AG04449 (cell line): ENCODE measurements around the gene KCNMA1.

Experiments used
- CTCF ChIA-PET: fragments of 350-600 bp; formaldehyde crosslinking; extraction: SDS; loops from one replicate; lab custom pipeline; 2021; ENCODE audit warnings: antibody characterized with exemption; lab: Yijun Ruan, JAX
- POLR2A ChIA-PET: fragments of 400-600, 350-600 bp; formaldehyde crosslinking; extraction: SDS; loops from one replicate; lab custom pipeline; 2020; ENCODE audit warnings: antibody characterized with exemption, inconsistent platforms; lab: Yijun Ruan, JAX
- DNase-seq: peaks from one replicate; pipeline ENCODE4 v3.0.0-alpha.2; 2010; ENCODE audit warnings: low read depth, low spot score
- H3K4me3 ChIP-seq: 2 replicates; pipeline ENCODE4 v1.5.1; 2011; ENCODE audit warnings: low read depth, mild to moderate bottlenecking, control low read depth, low read length
- TF ChIP-seq, protein P1 (sequence below): IDR thresholded peaks from one replicate; pipeline ENCODE4 v1.5.1; 2011; ENCODE audit warnings: mild to moderate bottlenecking, moderate library complexity, low read length, control low read depth, inconsistent platforms; ENCODE audit not compliant: insufficient read depth; ENCODE audit errors: missing control alignments

The KCNMA1 gene

DNA sequence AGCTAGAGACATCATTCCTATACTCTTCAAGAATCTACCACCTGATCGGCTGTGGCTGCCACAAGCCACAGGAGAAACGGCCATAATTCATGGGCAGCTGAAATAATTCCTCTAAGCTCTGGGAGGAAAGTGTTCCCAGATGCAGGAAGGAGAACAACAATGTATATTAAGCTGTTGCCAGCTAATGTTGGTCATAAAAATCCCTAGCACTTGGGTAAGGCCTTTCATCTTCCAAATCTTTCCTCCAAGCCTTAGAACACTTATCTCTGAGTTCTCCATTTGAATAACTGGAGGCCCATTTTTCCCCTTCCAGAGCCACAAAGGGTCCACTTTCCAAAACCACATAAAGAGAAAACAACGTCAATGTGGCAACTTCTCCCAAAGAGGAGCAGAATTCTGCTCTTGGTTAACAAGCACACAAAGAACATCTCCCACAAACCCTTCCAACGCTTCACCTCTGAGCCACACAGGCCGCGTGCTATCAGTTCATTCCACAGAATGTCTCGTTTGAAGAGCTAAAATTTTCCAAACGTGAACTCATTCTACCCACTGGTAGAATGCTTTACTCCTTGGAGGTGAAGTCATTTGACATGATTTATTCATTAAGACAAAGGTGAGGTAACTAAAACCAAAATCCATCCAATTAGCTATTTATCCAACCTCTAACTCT is 11.2 kb downstream of the KCNMA1 start:
- TF ChIP-seq, protein P1, sequence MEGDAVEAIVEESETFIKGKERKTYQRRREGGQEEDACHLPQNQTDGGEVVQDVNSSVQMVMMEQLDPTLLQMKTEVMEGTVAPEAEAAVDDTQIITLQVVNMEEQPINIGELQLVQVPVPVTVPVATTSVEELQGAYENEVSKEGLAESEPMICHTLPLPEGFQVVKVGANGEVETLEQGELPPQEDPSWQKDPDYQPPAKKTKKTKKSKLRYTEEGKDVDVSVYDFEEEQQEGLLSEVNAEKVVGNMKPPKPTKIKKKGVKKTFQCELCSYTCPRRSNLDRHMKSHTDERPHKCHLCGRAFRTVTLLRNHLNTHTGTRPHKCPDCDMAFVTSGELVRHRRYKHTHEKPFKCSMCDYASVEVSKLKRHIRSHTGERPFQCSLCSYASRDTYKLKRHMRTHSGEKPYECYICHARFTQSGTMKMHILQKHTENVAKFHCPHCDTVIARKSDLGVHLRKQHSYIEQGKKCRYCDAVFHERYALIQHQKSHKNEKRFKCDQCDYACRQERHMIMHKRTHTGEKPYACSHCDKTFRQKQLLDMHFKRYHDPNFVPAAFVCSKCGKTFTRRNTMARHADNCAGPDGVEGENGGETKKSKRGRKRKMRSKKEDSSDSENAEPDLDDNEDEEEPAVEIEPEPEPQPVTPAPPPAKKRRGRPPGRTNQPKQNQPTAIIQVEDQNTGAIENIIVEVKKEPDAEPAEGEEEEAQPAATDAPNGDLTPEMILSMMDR = no peak
- POLR2A ChIA-PET = interaction anchor here (0.9 to 1.4 kb wide), 2 partner anchors 9 to 120 kb away, joined by 3 to 6 read pairs; no protein-coding TSS in a partner anchor
- no peak for DNase-seq
- H3K4me3 ChIP-seq = no peak overlapping the region
- CTCF ChIA-PET = interaction anchor here (0.7 to 1.5 kb wide), 5 partner anchors 15 to 125 kb away, joined by 3 to 5 read pairs (median 3); no protein-coding TSS in a partner anchor

DNA sequence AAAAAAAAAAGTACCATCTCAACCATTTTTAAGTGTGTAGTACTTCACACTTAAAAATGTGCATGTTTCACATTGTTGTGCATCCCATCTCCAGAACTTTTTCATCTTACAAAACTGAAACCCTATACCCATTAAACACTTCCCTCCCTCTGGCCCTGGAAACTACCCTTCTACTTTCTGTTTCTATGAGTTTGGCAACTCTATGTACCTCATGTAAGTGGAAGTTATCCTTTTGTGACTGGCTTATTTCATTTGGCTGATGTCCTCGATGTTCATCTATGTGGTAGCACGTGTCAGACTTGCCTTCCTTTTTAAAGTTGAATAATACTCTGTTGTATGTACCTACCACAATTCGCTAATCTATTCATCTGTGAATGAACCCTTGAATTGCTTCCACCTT is 12.2 kb downstream of the KCNMA1 start:
- TF ChIP-seq, protein P1 = no peak
- ChIA-PET POLR2A (no interaction called here), CTCF (interaction anchor here (1.2 kb wide), 1 partner anchor 16 kb away, joined by 4 read pairs; no protein-coding TSS in a partner anchor)
- no peak overlapping the region for H3K4me3 ChIP-seq
- no peak for DNase-seq

GRCh38 chr10:77622889-77623291 is 14.7 kb downstream of the KCNMA1 start:
- H3K4me3 ChIP-seq = no peak overlapping the region
- POLR2A ChIA-PET = no interaction called here
- TF ChIP-seq, protein P1 = no peak
- DNase-seq = no peak
- CTCF ChIA-PET = interaction anchor here (0.7 to 1.0 kb wide), 3 partner anchors 9 to 18 kb away, joined by 3 to 4 read pairs (median 3); no protein-coding TSS in a partner anchor

DNA sequence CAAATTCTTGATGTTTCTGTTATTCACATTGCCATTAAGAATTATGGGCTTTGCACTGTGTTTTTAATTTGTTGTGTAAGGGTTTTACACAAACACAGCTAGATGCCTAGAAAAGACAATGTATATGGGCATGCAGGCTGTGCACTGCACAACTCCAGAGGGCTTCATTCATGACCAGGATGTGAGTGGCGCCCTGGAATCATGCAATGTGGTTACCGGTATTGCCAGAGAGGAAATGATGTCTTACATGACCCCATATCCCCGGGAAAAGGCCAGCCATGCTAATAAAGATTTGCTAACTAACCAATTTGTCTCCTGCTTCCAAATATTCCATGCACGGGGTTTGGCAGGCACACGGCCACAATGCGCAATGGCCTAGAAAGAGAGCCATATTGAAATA is 16.9 kb downstream of the KCNMA1 start:
- H3K4me3 ChIP-seq = no peak overlapping the region
- no peak for DNase-seq
- POLR2A ChIA-PET = no interaction called here
- TF ChIP-seq, protein P1 = no peak
- CTCF ChIA-PET = interaction anchor here (1.3 kb wide), 2 partner anchors 20 to 455 kb away, joined by 3 to 4 read pairs; no protein-coding TSS in a partner anchor

DNA sequence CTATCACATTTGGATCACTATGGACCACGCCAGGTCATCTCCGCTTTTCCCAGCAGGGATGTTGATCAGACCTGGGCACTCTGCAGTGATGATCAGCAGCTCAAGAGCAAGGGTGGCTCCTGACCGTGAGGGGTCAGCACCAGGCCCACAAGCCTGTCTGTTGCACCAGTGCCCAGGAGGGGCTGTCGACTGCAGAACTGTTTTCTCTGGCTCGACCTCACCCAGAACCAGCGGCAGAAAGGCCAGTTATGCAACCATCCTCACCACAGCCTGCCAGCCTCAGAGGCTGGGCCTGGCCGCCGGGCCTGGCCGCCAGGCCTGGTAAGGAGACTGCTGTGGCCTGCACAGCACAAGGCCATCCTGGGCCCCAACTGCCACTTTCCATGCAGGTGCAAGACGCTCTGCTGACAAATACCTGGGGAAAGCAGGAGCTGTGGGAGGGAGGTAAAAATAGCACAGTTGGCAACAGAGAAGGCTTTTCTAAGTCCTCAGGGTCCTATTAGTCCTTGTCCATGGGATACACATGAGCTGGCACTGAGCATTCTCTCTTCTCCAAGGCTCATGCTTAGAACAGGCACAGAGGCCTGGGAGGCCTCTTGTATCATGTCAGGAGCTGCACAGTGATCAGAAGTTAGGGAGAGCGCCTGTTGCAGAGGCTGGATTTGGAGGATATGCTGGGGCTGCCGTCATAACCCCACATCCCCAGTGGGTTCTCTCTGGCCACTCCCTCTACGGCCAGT is 17.5 kb downstream of the KCNMA1 start:
- no peak for DNase-seq
- CTCF ChIA-PET = interaction anchor here (1.3 to 1.6 kb wide), 3 partner anchors 11 to 454 kb away, joined by 3 to 4 read pairs (median 3); no protein-coding TSS in a partner anchor
- POLR2A ChIA-PET = no interaction called here
- TF ChIP-seq, protein P1 = no peak
- no peak overlapping the region for H3K4me3 ChIP-seq

- ChIA-PET POLR2A (no interaction called here), CTCF (no interaction called here)
- TF ChIP-seq, protein P1 = no peak
- no peak for DNase-seq
- H3K4me3 ChIP-seq = no peak overlapping the region
These were observed 19.5 kb downstream of the KCNMA1 start for GRCh38 chr10:77618117-77618516.
